NCI-H2227 (cell line): Measurements from ENCODE around the gene UBE2E3.
"Not testable (repeated sequence)": the region's sequence is repeated elsewhere in the genome, so short reads cannot be mapped to it uniquely, and the experiment has no call there.

Experiments
- DNase-seq: peaks from one replicate; lab custom pipeline; 2025; ENCODE audit not compliant: unreplicated experiment; lab: John Stamatoyannopoulos, UW

The UBE2E3 gene

GRCh38 chr2:181025004-181025403, 44.6 kb downstream of the UBE2E3 start:
- peak; percentile 55 for DNase-seq

GRCh38 chr2:181036445-181036844, 56.0 kb downstream of the UBE2E3 start:
- DNase-seq: no peak

- no peak for DNase-seq
Observed at GRCh38 chr2:181036848-181037603, 56.6 kb downstream of the UBE2E3 start.

GRCh38 chr2:181037922-181038321, 57.5 kb downstream of the UBE2E3 start:
- DNase-seq: no peak

- DNase-seq: no peak
Observed at GRCh38 chr2:181038796-181039195, 58.4 kb downstream of the UBE2E3 start.

- DNase-seq: not testable (repeated sequence)
Observed at GRCh38 chr2:181040839-181041238, 60.4 kb downstream of the UBE2E3 start.

GRCh38 chr2:181041661-181042060, 61.3 kb downstream of the UBE2E3 start:
- DNase-seq: no peak

- no peak for DNase-seq
Observed at GRCh38 chr2:181042706-181043105, 62.3 kb downstream of the UBE2E3 start.

- DNase-seq: no peak
Observed at GRCh38 chr2:181046833-181047232, 66.4 kb downstream of the UBE2E3 start.

- no peak for DNase-seq
Observed at GRCh38 chr2:181047829-181048228, 67.4 kb downstream of the UBE2E3 start.

GRCh38 chr2:181051861-181052522, 71.6 kb downstream of the UBE2E3 start:
- DNase-seq: no peak

- DNase-seq: no peak
Observed at GRCh38 chr2:181052523-181052891, 72.1 kb downstream of the UBE2E3 start.

GRCh38 chr2:181054256-181054655, 73.9 kb downstream of the UBE2E3 start:
- DNase-seq: no peak

GRCh38 chr2:181054843-181055242, 74.4 kb downstream of the UBE2E3 start:
- no peak for DNase-seq

- peak; percentile 20 for DNase-seq
Observed at GRCh38 chr2:181058378-181059269, 78.2 kb downstream of the UBE2E3 start.

GRCh38 chr2:181063696-181064095, 83.3 kb downstream of the UBE2E3 start:
- DNase-seq: no peak

GRCh38 chr2:181065458-181065857, 85.1 kb downstream of the UBE2E3 start:
- DNase-seq: no peak

GRCh38 chr2:181066333-181066732, 85.9 kb downstream of the UBE2E3 start:
- DNase-seq: no peak

- DNase-seq: peak; percentile 17
Observed at GRCh38 chr2:181070119-181070835, 89.9 kb downstream of the UBE2E3 start.

GRCh38 chr2:181070836-181071200, 90.4 kb downstream of the UBE2E3 start:
- DNase-seq: no peak
